HG03060 (cell line): ENCODE data around the gene ATP6V0D1.
"Not testable (repeated sequence)": the region's sequence is repeated elsewhere in the genome, so short reads cannot be mapped to it uniquely, and the experiment has no call there.

Source experiments
- ATAC-seq: cut with Tn5 transposase; IDR thresholded peaks from one replicate; pipeline ENCODE4 v1.9.1; 2021; ENCODE audit warnings: low read depth, moderate number of reproducible peaks; ENCODE audit not compliant: unreplicated experiment

ATP6V0D1 gene

DNA sequence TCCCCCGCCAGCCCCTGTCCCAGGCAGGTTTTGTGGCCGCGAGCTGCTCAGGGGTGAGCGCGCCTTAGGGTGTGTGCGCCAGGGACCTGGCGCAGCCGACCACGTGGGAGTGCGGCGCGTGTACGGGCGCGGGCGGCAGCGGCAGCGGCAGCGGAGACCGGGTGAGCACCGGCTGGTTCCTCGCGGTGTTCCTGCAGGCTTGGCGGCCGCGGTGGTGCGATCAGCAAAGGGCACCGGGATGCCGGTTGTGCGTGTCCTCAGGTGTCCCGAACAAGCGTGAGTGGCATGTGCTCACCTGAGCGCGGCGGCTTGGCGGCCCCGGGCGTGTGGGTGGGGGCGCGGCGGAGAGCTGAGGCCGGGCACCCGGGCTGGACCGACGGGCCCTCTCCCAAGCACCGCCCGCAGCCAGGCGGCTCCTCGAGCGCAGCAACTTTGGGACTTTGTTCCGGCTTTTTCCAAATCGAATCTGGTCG, 50.4 kb downstream of the ATP6V0D1 start:
- ATAC-seq: no peak

DNA sequence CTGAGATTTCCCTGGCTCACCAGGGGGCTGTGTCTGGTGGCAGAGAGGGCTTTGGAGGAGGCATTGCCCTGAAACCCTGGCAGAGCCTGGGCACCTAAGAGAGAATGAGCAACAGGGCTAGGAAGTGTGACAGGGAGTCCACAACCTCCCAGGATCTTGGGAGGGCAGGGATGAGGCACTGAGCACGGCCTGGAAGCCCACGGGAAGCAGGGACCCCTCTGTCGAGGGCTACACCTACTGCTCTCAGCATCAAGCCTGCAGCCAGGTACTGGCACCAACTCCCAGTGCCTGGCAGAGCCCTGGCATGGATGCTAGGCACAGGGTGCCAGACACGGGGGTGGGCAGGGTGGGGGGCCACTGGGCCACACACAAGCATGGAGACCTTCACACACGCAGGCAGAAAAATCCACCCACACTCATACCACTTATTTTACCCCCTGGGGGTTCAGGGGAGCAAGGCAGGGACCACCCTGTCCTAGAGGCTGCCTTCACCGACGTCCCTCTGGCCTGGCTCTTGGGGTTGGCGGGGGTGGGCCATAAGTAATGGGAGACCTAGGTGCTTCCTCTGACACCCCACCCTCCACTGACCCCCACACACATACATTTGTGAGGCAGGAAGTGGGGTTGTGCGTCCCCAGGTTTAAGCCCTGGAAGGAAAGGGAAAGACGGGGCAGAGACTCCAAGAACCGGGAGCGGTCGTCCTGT, 51.0 kb downstream of the ATP6V0D1 start:
- no peak for ATAC-seq

DNA sequence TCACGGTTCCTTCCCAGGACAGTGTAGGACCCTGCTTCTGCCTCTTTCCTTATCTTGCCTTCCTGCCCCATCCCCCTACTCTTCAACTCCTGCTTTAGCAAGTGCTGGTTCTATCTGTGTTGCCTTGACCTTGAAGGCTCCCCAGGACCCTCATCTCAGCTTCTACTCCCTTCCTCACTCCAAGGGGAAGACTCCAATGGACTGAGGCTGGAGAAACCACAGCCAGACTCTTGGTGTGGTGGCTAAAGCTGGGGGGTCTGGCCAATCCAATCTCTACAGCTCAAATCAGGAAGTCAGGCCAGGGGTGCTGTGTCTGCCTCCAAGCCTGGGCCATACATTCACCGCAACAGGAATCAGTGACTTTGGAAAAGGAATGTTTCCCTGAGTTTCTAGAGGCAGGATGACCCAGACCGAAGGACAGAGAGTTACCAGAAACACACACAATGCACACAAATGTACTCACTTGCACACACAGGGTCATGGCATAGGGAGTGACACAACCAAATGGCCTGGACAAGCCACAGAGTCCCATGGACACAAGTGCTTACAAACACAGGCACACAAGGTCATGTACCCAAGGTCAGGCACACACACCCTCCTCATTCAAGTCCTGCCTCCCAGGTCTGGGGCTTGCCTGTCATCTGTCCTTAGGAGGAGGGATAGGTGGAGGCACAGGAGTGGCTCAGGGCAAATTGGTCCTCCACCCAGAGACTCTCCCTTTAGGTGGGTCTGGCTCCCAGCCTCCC, 51.7 kb downstream of the ATP6V0D1 start:
- ATAC-seq: no peak

DNA sequence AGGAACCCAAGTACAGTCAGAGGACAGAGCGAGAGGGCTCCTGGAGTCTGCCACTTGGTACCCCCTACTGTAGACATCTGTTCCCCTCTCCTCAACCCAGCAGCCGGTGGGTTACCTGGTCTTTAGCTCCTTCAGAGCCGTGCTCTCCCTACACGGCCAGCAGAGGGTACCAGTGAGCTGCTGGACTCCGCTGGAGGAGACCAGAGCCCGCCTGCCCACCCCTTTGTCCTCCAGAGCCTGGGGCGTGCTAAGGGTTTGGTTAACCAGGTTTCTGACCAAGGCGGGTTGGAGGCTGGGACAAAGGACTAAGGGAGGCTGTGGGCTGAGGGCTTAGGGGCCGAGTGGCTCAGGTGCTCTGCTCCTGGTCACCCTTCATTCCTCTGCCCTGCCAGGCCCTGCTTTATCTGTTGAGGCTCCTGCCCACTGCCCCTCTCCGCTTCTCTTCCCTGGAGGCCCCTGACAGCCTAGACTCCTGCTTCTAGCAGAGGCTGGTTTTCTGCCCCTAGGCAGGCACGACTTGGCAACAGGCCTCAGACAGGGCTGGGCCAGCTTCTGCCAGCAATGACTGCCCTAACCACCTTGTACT, 52.7 kb downstream of the ATP6V0D1 start:
- no peak for ATAC-seq

DNA sequence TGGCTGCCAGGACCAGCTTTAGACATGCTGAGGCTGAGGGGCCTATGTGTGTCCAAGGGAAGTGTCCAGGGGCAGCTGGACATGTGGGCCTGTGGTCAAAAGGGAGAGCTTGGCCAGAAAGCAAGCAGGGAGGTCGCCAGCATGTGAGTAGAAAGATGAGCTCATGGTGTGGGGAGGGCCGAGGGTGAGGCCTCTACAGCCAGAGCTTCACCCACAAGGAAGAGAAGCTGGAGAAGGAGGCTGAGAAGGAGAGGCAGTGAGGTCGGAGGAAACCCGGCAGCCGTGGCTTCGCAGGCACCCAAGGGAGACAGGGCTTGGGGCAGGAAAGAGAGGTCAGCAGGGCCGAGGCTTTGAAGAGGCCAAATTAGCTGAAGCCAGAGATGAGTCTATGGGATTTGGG, 54.0 kb downstream of the ATP6V0D1 start:
- ATAC-seq: no peak

DNA sequence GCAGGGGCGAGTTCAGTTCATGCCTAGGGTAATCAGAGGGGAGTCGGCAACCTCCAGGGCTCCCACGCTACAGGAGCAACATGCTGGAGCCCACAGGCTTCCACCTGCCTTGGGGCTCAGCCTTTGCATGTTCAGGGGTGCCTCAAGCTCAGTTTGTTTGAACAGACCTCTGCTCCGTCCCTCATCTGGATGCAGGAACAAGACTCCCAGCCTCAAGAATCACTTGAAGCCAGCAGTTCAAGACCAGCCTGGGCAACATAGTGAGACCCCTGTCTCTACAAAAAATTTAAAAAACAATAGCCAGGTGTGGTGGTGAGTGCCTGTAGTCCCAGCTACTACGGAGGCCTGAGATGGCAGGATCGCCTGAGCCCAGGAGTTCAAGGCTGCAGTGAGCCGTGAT, 54.9 kb downstream of the ATP6V0D1 start:
- ATAC-seq: no peak

DNA sequence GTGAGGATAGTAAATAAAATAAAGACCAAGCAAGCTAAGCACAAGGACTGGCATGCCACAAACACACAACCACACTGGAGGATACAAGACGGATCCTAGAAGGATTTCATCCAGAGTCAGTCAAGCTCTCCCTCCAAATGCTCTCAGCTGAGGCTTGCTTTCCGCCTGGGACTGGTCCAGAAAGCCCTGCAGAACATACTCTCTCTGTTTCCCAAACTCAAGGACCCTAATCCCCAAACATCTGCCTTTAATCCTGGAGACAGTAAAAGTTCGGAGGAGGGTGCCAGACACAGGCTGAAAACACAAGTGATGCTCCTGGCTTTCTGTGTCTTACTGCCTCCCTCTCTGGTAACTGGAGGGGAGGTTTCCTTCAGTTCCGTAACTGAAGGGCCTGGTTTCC, 55.4 kb downstream of the ATP6V0D1 start:
- no peak for ATAC-seq

DNA sequence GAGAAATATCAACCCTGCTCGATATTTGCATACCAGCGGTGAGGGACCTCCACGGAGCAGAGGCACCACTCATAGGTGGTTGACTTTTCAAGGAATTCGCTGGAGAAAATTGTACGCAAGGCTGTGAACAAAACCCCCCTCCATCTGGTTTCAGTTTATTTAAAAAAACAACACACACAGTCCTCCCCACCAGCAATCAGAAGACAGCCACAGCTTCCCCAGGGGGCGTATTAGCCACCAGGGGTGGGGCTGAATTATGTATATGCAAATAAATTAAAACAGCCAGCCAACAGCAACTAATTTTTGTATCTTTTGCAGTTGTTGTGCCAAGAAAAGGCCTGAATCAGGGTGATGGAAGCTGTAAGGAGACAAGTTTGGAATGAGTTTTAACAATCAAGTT, 55.9 kb downstream of the ATP6V0D1 start:
- ATAC-seq: no peak

DNA sequence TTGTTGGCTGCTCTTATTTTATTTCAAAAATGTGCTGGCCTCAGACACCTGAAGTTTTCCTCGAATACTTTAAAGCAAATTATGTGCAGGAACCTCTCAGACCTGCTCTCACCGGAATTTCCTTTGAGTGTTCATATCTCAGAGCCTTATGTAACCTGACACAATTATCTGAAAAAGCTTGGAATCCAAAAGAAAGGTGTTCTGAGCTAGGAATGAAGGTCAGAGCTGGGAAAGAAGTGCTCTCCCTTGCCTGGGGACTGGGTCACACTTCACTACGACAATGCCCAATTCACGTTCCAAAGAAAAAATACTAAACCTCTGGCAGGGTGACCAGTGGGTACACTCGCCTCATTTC, 56.7 kb downstream of the ATP6V0D1 start:
- ATAC-seq: no peak

DNA sequence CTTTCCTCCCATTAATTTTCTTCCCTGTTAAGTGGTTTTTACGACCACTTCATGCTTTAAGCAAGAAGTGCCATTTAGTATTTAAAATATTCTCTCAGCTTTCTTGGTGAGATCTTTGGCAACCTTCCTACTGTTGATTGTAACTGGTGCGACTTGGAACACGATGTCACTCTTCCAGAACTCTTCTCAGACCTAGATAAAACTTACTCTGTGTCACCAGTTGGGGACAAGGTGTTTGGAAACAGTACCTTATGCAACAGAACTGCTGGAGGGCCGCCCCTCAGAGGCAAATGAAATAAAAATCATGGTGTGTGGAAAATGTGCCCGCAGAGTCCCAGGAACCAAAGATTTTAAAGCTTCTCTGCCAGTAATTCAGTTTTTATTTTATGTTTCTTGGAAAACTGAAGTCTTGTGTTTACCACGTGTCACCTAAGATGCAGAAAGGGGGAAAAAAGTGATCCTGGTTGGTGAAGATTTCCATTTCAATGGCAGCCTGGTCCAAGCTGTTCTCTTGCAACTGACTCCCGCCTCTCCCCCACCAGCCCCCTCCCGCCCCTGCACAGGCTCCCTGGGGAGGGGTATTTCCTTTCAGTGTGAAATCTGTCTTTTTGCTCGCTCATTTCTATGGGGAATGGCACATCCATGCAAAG, 57.2 kb downstream of the ATP6V0D1 start:
- no peak for ATAC-seq

DNA sequence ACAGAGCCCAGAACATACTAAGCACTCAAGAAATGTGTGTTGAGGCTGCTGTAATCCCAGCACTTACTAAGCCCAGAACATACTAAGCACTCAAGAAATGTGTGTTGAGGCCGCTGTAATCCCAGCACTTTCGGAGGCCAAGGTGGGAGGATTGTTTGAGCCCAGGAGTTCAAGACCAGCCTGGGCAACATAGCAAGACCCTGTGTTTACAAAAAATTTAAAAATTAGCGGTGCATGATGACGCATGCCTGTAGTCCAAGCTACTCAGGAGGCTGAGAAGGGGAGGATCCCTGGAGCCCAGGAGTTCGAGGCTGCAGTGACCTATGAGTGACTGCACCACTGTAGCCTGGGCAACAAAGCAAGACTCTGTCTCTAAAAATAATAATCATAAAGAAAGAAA, 57.9 kb downstream of the ATP6V0D1 start:
- no peak for ATAC-seq

DNA sequence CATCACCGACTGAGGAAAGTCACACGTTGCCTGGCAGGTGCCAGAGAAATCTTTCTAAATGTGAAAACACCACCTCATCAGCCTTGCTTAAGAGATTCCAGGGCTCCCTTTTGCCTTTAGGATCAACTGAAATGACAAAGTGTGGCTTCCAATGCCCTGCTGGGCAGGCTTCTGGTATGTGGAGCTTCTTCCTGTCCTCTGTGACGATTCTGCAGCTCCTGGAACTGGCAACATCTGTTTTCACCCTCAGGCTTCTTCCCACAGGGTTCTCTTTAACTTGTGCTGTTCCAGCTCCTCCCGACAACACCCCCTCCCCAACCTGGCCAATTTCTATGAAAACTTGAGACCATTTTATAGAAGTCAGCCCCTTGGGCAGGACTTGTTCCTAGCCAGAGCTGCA, 59.9 kb downstream of the ATP6V0D1 start:
- no peak for ATAC-seq

DNA sequence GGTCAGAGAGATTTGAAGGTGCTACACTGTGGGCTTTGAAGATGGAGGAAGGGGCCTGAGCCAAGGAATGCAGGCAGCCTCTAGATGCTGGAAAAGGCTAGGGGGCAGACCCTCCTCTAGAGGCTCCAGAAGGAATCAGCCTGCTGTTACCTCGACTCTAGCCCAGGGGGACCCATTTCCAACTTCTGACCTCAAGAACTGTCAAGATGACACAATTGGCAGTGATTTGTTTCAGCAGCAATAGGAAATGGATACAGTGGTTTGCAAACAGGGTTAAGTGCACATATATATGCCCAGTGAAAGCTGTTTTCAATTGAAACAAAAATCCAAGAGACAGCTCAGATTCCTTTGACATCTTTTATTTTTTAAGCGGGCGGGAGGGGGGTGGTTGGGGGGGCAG, 61.0 kb downstream of the ATP6V0D1 start:
- no peak for ATAC-seq

DNA sequence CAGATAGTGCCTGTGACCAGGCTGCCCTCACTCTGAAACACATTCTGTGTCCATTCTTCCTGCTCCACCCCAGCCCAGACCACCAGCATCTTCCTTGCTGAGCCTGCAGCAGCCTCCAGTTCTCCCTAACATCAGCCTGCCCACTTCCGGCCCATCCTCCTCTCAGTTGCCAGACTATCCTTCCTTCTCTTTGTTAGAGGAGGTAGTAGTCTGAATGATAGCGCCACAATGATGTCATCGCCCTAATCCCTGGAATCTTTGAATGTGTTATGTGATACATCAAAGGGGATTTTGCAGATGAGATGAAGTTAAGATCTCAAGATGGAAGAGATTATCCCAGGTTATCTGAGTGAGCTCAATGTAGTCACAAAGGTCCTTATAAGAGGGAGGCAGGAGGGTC, 61.5 kb downstream of the ATP6V0D1 start:
- no peak for ATAC-seq

DNA sequence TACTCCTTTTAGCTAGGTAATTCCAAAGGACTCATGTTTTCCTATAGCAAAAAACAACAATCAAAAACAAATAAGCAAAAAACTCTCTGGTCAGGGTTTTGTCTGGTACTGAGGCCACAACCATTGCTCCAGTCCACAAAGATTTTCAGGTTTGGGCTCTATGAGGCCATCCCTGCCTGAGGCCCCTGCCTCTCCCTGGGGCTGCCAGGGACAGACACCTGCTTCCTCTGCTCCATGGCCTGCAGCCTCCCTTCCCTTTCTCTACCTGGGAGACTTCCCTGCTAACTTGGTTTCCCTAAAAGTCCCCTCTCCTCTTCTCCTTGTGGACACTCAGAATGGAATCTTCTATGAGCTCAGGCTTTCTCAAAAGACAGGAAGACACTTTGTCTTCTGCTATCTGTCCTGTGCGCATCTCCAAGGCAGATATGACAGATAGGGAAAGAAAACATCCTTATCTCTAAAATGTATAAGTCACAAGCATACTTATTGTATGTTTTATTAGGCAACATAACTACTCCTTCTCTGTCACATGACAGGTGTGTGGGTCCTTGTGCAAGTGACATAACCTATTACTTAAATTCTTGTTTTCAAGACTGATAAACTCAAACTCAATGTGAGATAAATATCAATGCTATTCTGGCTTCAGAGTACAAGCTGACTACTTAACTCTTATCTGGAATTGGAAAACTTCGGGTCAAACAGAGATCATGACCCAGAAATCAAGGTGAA, 63.5 kb downstream of the ATP6V0D1 start:
- ATAC-seq: no peak

DNA sequence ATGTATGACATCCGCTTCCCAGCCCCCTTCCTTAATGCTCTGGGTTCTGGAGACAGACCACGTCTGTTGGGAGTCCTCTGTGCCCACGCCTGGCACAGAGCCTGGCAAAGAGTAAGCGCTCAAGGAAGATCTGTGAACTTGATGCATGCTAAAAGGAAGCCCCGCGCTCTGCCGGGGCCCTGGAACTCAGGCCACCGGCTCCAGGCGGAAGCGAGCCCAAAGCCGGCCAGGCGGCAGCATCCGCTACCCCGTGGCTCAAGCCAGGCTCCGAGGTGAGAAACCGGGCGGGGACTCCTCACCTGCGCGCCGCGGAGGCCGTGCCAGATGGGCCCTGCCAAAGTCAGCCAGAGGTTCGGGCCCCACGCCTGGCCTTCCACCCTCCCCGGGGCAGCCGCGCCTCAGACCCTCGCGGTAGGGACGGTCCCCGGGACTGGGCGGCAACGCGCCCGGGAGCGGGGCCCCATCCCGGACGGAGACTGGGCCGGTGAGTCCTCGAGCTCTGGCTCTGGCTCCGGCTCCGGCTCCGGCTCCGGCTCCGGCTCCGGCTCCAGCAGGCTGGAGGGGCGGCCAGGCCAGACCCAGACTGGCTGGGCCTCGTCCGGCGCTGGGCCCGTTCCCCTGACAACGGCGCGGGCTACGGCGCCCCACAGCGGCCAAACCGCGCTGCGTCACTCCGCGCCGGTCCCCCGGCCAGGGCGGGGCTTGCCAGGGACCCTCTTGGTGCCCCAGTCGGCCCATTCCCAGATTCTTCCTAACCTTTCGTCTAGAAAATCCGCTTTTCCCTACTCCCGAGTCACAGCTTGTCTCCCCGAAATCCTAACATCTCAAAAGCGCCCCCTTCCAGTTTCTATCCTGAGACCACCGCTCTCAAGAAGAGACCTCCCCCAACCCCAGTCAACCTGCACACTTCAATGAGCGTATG, 64.8 kb downstream of the ATP6V0D1 start, which contains the start of gene ZDHHC1:
TSS of gene ZDHHC1 (minus strand) at position 606 of the 922 bp plus-strand sequence. CDS start 8,702 bp downstream, outside the sequence.
- ATAC-seq: no peak

DNA sequence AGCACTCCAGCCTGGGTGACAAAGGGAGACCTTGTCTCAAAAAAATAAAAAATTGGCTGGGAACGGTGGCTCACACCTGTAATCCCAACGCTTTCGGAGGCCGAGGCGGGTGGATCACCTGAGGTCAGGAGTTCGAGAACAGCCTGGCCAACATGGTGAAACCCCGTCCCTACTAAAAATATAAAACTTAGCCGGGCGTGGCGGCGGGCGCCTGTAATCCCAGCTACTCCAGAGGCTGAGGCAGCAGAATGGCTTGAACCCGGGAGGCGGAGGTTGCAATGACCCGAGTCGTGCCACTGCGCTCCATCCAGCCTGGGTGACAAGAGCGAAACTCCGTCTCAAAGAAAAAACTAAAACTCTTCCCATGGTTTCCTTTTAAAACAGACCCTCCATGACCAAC, 65.5 kb downstream of the ATP6V0D1 start:
- ATAC-seq: not testable (repeated sequence)

DNA sequence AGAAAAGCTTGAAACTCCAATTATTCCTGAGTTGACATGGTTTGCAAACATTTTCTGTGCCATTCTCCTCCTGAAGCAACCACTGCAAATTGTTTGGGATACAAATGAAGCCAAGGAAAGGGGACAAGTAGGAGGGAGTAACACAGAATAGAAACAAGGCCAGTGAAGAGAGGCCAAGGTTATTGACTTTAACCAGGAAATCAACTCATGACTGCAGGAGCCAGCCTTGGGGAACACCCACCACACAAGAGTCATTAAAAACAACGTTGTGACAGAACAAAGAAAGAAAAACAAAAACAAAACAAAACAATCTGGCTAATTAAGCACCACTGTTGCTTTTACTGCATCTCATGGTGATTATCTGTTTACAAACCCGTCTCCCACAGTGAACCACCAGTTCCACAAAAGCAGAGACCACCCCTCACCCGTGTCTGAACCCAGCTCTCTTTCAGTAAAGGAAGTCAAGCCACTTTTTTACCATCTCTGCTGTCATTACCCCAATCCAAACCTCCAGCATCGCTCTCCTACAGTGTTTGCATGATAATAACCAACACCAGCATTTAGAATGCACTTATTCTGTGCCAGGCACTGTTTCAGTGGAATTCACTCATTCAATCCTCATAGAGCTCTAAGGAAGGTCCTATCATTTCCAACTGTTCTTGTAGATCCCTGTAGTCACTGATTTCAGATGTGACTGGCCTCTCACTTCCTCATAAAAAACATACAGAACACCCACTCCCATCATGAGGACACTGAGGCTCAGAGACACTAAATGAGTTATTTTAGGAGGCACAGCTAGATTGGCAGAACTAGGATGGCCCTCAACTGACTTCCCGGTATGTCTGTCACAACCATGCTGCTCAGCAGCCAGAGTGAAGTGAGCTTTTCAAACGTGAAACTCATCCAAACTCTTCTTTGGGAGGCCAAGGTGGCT, 66.7 kb downstream of the ATP6V0D1 start:
- ATAC-seq: no peak
